Measurements from ENCODE around the gene SCN2A.
"Not testable (repeated sequence)": the region's sequence is repeated elsewhere in the genome, so short reads cannot be mapped to it uniquely, and the experiment has no call there.

The SCN2A gene

DNA sequence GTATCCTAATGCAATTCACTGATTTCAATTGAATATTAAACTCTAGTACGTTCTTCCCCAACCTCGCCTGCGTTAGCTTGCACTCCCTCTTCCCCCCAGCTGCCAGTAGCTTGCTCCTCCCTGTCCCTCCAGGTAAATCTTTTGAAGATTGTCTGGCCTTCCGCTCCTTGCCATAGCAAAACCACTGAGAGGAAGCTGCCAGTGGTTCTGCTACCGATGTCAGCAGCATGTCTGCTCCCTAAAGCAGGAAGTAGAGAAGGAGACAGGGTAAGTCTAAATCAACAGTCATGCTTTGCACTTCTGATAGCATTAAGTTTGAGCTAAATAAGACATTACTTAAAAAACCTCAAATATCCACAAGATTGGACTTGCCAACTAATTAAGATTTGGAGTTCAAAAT lies 89.1 kb downstream of the SCN2A start:
- H3K4me3 ChIP-seq (ENCODE audit: low read depth, low read length): no peak overlapping the region
- TF ChIP-seq CTCF (IDR thresholded peaks at IDR 0.05; ENCODE audit: low read depth, low read length): no peak

DNA sequence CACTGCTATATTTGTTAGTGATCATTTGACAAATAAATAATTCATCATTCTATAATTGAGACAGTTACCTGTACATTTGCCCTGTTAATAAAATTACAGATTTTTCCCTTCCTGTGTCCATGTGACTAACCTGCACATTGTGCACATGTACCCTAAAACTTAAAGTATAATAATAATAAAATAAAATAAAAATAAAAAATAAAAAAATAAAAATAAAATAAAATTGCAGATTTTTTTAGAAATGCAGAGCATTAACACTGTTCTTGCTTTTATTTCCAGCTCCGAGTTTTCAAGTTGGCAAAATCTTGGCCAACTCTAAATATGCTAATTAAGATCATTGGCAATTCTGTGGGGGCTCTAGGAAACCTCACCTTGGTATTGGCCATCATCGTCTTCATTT lies 105.1 kb downstream of the SCN2A start:
- H3K27ac ChIP-seq; H3K9me3 ChIP-seq (ENCODE audit: severe bottlenecking); H3K27me3 ChIP-seq (ENCODE audit: insufficient read depth, low read depth, severe bottlenecking); H3K4me3 ChIP-seq (ENCODE audit: low read depth, low read length); DNase-seq; H3K36me3 ChIP-seq: not testable (repeated sequence)

More for the DNA sequence above, 89.1 kb downstream of the SCN2A start:
- H3K9me3 ChIP-seq (ENCODE audit: severe bottlenecking): no peaks in the 10 kb centered on the region
- no peak for DNase-seq
- H3K36me3 ChIP-seq: no peaks in the 10 kb centered on the region
- no peaks in the 10 kb centered on the region for H3K27me3 ChIP-seq (ENCODE audit: insufficient read depth, low read depth, severe bottlenecking)
- H3K27ac ChIP-seq: no peak overlapping the region

GRCh38 chr2:165348441-165348840 lies 109.2 kb downstream of the SCN2A start:
- H3K27ac ChIP-seq: no peak overlapping the region
- TF ChIP-seq CTCF (IDR thresholded peaks at IDR 0.05; ENCODE audit: low read depth, low read length): no peak
- DNase-seq: no peak
- no peaks in the 10 kb centered on the region for H3K27me3 ChIP-seq (ENCODE audit: insufficient read depth, low read depth, severe bottlenecking)
- H3K9me3 ChIP-seq (ENCODE audit: severe bottlenecking): no peaks in the 10 kb centered on the region
- no peak overlapping the region for H3K4me3 ChIP-seq (ENCODE audit: low read depth, low read length)
- no peaks in the 10 kb centered on the region for H3K36me3 ChIP-seq

GRCh38 chr2:165349181-165349580 lies 110.0 kb downstream of the SCN2A start:
- Histone ChIP-seq H3K36me3 (no peaks in the 10 kb centered on the region), H3K27ac (no peak overlapping the region), H3K9me3 (ENCODE audit: severe bottlenecking) (no peaks in the 10 kb centered on the region), H3K27me3 (ENCODE audit: insufficient read depth, low read depth, severe bottlenecking) (no peaks in the 10 kb centered on the region), H3K4me3 (ENCODE audit: low read depth, low read length) (no peak overlapping the region)
- DNase-seq: no peak
- no peak for TF ChIP-seq CTCF (IDR thresholded peaks at IDR 0.05; ENCODE audit: low read depth, low read length)

DNA sequence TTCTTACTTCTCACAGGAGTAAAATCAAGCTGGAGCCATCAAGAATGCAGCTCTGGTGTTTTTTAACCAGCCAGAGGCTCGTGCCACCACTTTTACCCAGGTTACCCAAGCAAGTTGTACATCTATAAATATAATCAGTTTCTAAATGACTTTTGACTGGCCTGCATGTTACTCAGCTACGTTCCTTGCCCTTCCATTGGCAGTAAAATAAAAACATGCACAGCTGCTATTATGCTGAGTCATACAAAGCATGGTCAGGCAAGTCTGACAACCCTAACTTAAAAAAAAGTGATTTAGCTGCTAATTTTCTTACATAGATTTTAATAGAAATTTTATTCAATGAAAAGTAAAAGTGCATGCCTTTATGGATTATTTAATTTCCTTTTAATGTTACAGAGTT lies 118.5 kb downstream of the SCN2A start:
- Histone ChIP-seq H3K27me3 (ENCODE audit: insufficient read depth, low read depth, severe bottlenecking) (no peaks in the 10 kb centered on the region), H3K9me3 (ENCODE audit: severe bottlenecking) (no peaks in the 10 kb centered on the region), H3K4me3 (ENCODE audit: low read depth, low read length) (no peak overlapping the region), H3K27ac (no peak overlapping the region), H3K36me3 (no peaks in the 10 kb centered on the region)
- TF ChIP-seq CTCF (IDR thresholded peaks at IDR 0.05; ENCODE audit: low read depth, low read length): no peak
- no peak for DNase-seq

GRCh38 chr2:165361514-165361913 lies 122.3 kb downstream of the SCN2A start:
- Histone ChIP-seq H3K27ac (no peak overlapping the region), H3K36me3 (no peaks in the 10 kb centered on the region), H3K9me3 (ENCODE audit: severe bottlenecking) (no peaks in the 10 kb centered on the region), H3K27me3 (ENCODE audit: insufficient read depth, low read depth, severe bottlenecking) (no peaks in the 10 kb centered on the region), H3K4me3 (ENCODE audit: low read depth, low read length) (no peak overlapping the region)
- no peak for TF ChIP-seq CTCF (IDR thresholded peaks at IDR 0.05; ENCODE audit: low read depth, low read length)
- no peak for DNase-seq

Measured in WERI-Rb-1 (cell line).